Epidermal melanocyte (primary cell): ENCODE data around the gene UPF3B.
"Not testable (repeated sequence)": the region's sequence is repeated elsewhere in the genome, so short reads cannot be mapped to it uniquely, and the experiment has no call there.

Experiments used
- DNase-seq: peaks from one replicate; pipeline ENCODE4 v3.0.0; 2011; ENCODE audit warnings: low spot score; ENCODE audit not compliant: insufficient read length

The UPF3B gene

DNA sequence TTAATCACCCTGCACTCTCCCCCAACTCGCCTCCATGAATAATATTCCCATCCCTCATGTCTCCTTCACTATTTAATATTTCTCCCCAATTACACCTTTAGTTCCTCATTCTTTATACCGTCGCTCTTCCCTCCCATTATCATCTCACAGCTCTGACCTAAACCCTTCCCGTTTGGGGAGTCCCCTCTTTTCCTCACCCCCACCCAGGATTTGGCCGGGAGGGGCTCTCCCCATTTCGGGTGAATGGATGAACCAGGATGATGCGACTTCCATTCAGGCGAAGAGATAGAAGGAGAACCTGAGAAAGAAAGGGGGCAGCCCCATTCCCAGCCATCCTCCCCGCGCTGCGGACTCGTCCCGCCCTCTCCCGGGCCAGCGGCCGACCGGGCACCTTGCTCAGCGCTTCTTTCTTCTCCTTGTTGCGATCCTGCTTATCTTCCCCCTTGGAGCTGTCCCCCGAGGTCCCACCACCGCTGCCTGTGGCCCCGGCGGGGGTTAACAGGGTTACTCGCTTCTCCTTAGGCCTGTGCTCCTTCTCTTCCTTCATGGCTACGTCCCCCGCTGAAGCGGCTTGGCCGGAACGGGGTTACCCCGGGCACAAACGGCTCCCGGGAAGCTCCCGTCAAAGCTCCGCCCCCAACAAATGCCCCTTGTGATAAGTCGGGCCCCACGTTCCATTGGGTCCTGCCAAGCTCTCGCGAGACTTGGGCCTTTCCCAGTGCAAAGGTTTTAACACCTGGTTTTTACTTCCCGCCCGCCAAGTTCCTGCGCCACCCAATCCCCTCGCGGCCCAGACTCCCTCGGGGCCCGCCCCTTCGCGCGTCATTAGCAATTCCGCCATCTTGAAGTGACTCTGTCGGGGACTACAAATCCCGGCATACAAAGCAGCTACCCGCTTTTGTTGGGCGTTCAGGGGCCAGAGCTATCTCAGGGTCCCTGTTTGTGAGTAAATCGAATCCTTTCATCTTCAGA, at the start of gene UPF3B:
Gene UPF3B, minus strand, starts transcription at position 582 of the 972 bp plus-strand sequence. Its CDS starts 35 bp downstream, at position 547.
- DNase-seq, result peak; percentile 84

GRCh38 chrX:119900976-119901375, 48.2 kb upstream of the UPF3B start:
- DNase-seq, result no peak

DNA sequence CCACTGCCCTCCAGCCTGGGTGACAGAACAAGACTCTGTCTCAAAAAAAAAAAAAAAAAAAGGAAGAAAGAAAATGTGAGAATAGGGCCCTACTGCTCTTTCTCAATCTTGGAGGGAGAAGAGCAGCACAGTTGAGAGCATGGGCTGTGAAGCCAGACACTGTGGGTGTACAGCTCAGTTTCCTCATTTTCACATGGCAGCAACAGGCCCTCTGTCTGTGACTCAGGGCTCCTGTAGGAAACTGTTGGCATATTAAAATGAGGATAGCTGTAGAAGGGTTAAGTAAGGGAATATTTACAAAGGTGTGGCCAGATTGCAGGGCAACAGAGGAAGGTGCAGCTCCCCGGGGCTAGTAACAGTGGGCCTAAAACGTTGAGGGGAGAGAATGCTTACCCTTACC, 46.4 kb upstream of the UPF3B start:
- no peak for DNase-seq

GRCh38 chrX:119895843-119896326, 43.1 kb upstream of the UPF3B start, which contains the start of gene AKAP14:
Gene AKAP14, plus strand, starts transcription at chrX:119895893. Its CDS starts 7,331 bp downstream, at chrX:119903224.
- no peak for DNase-seq

GRCh38 chrX:119891961-119892692, 39.4 kb upstream of the UPF3B start:
- not testable (repeated sequence) for DNase-seq

DNA sequence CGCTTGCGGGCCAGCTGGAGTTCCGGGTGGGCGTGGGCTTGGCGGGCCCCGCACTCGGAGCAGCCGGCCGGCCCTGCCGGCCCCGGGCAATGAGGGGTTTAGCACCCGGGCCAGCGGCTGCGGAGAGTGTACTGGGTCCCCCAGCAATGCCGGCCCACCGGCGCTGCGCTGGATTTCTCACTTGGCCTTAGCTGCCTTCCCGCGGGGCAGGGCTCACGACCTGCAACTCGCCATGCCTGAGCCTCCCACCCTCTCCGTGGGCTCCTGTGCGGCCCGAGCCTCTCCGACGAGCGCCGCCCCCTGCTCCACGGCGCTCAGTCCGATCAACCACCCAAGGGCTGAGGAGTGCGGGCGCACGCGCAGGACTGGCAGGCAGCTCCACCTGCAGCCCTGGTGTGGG, 37.9 kb upstream of the UPF3B start:
- not testable (repeated sequence) for DNase-seq

DNA sequence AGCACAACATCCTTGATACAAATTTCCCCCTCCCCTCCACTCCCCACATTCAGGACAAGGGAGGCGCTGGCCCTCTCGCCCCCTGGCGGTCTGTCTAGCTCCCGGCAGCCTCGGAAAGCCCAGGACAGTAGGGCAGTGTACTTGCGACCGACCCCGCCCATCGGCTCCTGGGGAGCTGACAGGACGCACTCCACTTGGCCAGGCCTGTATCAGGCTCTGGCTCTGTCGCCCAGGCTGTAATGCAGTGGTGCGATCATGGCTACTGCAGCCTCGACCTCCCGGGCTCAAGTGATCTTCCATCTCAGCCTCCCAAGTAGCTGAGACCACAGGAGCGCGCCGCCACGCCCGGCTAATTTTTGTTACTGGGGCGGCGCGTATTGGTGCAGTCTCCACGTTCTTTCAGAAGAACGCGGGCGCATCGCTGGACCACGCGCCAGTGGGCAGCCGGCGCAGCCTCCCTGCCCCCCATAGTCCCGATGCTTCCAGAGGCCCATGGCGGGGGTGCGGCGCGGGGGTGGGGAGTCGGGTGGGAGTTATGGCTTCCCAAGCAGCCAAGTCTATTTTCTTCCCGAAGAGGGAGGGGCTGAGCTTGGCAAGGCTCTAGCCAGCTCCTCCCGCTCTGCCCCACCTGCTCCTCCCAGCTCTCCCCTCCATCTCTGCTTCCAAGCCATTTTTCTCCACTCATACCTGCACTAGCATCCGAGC, 35.1 kb upstream of the UPF3B start:
- DNase-seq, result peak; percentile 21

DNA sequence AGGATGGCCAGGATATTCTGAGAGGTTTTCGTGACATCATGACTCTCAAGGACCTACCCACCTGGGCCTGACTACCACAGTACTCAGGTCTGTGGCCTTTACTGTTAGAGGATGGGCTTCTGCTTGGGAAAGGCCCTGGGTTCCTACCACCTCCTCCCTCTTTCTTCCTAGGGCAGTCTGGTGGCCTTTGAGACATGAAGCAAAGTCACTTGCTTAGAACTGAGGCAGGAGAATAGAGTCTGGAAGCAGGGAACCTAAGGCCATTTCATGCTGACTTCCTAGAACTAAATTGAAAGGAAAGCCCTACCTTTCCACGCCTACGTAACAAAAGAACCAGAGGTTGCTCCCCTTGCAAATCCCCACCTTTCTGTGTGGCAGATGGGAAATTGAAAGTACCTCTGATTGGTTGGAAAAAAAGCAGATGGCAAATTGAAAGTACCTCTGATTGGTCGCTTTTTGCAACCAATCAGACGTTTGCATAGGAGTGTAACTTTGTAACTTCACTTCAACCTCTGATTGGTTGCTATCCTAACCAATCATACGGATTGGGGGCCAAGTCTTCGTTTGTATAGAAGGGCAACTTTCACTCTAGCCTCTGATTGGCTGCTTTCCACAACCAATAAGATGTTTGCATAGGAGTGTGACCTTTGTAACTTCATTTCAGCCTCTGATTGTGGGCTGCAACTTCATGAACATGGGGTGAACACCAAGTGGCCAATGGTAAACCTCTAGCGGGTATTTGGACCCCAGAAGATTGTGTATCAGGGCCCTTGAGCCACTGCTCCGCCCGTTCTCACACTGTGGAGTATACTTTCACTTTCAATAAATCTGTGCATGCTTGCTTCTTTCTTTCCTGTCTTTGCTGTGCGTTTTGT, 33.0 kb upstream of the UPF3B start:
- no peak for DNase-seq

DNA sequence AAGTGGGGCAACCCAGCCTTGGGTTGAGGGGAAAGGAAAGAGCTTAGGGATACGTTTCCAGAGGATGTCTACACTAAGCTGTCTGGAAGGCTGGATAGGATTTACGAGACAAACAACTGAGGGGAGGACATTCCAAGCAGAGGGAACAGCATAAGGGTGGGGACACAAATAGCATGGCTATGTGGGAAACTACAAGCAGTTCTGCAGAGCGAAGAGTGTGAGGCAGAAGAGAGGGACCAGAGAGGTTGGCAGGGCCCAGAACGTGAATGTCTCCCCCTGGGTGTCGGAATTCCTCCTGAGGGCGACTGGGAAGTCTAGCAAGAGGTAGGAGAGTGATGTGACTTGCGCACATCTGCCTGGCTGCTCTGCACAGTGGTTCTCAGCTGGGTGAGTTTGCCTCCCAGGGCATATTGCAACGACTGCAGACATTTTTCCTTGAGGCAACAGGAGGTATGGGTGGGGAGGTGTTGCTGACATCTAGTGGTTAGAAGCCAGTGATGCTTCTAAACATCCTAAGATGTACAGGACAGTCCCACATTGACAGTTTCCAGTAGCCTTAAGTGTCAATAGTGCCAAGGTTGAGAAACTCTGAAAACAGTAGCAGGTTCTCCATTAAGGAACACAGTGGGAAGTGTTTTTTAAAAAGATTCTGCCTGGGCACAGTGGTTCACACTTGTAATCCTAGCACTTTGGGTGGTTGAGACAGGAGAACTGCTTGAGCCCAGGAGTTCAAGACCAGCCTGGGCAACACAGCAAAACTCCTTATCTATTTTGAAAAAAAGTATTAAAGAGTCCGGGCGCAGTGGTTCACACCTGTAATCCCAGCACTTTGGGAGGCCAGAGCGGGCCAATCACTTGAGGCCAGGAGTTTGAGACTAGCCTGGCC, 28.0 kb upstream of the UPF3B start:
- DNase-seq, result peak; percentile 17

DNA sequence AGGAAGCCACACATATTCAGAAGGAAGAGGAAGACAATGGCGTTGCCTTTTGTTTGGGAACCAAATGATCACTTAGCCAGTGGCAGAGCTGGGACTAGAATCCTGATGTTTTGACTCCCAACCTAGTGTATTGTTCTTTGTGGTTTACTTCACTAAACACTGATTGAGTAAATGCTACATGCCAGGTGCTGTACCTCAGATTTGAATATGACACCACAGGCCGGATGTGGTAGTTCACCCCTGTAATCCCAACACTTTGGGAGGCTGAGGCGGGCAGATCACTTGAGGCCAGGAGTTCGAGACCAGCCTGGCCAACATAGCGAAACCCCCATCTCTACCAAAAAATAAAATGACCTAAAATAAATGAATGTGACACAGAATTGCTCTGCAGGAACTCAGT, 27.3 kb upstream of the UPF3B start:
- no peak for DNase-seq

DNA sequence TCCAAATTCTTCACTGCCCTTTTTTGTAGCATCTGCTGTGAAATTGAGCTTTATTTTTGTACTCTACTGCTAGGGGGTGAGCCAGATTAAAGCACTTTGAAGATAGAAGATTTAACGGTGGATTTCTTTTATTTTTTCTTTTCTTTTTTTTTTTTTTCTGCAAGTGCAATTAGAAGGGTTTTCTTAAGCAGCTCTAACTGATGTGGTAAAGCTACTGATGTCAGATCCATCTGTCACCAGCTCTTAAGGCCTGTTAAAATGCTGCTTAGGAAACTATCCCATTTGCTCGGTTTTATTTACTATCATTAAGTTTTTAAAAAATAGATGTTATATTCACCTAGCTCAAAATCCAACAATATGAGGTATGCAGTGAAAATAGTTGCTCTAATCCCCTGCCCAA, 26.0 kb upstream of the UPF3B start:
- DNase-seq, result no peak

DNA sequence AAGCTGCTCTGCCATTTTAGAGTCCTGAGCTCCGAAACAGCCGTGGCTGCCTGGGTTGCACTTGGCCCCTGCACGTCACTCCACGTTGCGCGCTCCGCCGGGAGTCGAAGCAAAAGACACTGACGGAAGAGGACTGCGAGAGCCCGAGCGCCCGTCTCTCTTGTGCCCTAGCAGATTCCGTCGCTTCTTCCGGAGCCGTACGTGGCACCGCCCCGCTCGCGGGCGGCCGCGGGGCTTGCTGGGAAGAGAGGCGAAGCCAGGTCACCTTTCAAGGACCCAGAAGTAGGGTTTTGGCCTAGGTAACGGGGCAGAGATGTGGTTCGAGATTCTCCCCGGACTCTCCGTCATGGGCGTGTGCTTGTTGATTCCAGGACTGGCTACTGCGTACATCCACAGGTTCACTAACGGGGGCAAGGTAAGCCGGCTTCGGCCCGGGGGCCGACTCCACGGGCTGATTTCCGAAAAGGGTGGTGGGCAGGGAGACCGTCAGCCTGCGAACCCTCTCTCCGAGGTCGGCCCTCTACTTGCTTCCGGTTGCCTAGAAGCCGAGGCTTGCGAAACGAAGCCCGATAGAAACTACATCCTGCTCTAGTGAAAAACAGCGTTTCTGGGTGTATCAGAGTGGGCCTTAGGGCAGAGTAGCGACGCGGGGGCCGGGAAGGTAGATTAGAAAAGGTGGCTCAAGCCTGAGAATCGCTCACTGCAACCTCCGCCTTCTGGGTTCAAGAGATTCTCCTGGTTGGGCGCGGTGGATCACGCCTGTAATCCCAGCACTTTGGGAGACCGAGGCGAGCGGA, 19.0 kb upstream of the UPF3B start, which contains the start of the genes NDUFA1 and RNF113A:
Gene NDUFA1, plus strand, starts transcription at position 234 of the 797 bp plus-strand sequence. Its CDS starts 80 bp downstream, at position 314.
Gene RNF113A, minus strand, starts transcription at position 135 of the 797 bp plus-strand sequence. Its CDS starts 120 bp downstream, at position 15.
- DNase-seq, result peak; percentile 46

DNA sequence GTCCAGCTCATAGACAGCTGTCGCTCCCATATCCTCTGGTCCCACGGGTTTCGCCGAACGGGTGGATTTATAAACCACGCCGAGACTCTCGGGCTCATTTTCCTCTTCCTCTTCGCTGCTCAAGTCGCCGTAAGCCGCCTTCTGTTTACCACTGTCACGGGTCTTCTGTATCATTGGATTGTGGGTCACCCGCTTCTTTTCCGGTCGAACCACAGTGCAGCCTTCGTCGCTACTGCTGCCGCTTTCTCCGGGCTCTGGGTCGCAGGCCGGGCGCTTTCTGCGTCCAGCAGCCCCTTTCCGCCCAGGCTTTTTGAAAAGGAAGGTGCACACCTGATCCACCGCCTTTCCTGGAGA, 18.5 kb upstream of the UPF3B start:
- no peak for DNase-seq

- no peak for DNase-seq
Observed at GRCh38 chrX:119870626-119871131, 17.9 kb upstream of the UPF3B start.

GRCh38 chrX:119853444-119853843, 681 bp upstream of the UPF3B start:
- no peak for DNase-seq

DNA sequence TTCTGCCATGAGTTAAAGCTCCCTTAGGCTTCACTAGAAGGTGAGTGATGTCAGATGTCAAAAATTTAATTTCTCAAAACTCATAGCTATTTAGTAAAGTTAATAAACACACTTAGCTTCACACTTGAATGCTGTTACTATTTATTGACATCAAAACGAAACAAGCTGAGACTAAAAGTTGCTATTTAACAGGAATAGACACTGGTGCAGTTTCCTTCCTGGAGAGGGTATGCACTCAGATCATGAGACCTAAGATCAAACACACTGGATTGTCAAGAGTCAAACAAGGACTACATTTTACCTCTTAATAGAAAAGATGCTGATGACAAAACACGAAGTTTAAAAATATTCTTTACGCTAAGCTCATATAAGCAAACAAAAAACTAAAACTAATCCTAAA, 18.9 kb downstream of the UPF3B start:
- no peak for DNase-seq

DNA sequence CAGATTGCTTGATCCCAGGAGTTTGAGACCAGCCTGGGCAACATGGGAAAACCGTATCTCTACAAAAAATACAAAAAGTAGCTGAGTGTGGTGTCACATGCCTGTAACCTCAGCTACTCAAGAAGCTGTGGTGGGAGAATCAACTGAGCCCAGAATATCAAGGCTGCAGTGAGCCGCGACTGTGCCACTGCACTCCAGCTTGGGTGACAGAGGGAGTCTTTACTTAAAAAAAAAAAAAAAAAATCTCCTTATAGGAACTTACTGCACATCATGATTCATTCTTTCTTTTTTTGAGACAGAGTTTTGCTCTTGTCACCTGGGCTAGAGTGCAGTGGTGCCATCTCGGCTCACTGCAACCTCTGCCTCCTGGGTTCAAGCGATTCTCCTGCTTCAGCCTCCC, 24.3 kb downstream of the UPF3B start:
- DNase-seq, result no peak

DNA sequence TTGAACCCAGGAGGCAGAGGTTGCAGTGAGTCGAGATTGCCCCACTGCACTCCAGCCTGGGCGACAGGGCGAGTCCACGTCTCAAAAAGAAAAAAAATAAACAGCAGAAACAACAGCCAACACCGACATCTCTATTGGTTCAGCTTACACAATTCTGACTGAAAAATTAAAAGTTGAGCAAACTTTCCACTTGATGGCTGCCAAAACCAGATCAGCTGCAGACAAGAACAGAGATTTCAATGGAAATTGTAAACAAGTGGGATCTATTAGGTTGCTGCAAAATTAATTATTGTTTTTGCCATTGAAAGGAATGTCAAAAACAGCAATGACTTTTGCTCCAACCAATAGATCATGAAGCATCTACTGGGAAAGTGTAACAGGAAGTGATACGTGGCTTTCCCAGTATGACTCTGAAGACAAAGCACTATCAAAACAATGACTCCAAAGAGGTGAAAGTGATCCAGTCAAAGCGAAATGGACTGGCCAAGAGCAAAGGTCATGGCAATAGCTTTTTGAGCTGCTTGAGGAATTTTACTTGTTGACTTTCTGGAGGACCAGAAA, 26.3 kb downstream of the UPF3B start:
- no peak for DNase-seq
